Stimulated activated CD4-positive, alpha-beta T cell treated with anti-CD3 and anti-CD28 coated beads, Interleukin-2, amount 100 ng/mL, for 48 hours (primary cell): ENCODE measurements around the gene LMO3.

Experiments
- DNase-seq, 2 donors: peaks; one replicate each; pipeline ENCODE4 v3.0.0-alpha.2; 2020

The LMO3 gene

DNA sequence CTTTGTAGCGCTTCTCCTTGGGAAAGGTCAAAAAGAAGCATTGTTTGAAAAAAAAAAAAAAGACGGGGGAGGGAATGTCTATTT lies at the start of gene LMO3:
Gene LMO3, minus strand, starts transcription at position 46 of the 84 bp plus-strand sequence. CDS start 5,302 bp downstream, outside the sequence.
- DNase-seq: no peak

DNA sequence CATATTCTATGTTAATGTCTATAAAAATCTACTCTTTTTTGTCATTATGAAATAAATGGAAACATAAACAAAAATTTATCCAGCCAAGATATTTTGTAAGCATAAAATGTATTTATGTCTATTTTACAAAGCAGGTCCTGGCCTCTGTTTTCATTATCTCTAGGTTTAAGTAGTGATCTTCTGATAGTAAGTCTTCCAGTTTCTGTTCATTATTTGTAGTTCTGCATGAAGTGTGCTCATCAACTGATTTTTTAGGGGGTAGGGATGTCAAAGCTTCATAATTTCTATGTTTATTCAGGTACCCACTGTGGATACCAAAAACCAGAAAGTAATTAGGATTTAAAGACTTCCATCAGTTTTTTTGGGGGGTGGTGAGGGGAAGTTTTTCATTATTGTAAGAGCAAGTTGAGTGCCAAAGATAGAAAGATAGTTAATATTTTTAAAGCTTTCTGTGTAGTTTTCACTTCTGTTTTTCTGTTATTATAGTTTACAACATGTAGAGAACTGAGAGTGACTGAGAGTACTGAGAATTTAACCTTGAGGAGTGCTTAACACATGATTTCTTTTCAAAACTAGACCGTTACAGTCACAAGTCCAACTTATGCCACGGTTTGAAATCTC lies 30.6 kb upstream of the LMO3 start:
- DNase-seq: no peak

DNA sequence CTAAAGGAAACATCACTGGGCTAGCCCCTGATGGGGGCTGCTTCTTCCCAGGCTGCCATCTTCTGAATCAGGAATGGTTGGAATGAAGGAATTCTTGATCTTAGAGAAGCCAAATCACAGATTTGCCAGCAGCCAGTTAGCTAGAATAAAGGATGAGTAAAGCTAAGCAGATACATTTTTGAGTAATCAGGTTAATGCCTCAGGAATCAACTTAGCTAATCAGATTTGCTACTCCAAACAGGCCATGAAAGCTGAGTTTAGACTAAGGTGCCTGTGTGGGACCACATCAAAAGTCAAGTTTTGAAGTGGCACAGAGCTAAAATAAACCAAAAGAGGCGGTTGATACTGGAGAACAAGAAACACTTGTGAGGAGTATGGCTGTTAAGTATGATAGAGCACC lies 28.8 kb upstream of the LMO3 start:
- no peak for DNase-seq

DNA sequence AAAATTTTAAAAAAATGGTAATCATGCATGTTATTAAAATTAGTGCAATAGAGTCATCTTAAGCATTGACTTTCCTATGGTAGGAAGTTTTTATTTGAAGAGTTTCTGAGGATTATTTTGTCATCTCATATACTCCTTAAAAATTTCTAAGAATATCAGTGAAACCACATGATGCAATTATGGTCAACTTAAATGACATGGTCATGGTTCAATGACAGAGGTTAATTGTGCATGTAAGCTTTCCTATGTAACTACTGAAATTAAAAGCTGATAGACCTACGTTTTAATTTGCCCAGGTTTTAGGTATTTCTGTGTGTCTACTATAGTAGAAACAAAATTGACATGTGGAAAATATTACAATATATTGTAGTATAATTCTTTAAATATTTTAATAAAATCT lies 21.0 kb upstream of the LMO3 start:
- DNase-seq: no peak

DNA sequence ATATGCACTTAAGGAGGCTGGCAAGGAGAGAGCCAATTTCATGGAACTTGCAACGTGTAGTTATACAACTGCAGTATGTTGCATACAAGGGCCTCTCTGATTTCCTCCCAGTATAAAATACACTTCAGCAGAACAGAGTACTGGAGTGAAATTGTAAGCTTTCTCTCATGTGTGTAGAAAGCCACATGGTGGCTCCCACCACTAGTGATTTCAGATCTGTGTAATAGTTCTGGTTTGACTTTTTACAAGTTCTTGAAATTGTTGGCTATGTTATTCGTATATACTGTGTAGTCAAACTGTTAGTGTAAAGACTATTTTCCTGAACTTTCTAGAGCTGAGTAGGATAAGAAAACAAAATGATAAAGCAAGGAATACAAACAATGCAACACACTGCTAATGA lies 16.4 kb upstream of the LMO3 start:
- no peak for DNase-seq

DNA sequence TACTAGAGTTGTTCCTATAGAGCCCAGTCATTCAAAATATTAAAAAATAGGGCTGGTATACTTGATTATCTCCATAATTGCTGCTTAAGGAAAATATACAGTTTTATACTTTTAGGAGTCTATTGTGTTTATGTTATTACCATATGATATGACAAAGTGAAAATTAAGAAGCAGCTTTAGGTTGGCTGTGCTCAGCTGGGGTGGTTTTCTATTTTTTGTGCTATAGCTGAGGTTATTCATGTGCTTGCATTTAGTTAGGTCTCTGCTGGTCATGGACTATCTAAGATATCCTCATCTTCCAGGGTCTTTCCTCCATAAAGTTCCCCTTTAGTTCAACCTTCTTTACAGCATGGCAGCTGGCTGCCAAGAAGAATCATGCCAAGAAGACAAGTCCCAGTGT lies 13.6 kb upstream of the LMO3 start:
- DNase-seq: no peak

DNA sequence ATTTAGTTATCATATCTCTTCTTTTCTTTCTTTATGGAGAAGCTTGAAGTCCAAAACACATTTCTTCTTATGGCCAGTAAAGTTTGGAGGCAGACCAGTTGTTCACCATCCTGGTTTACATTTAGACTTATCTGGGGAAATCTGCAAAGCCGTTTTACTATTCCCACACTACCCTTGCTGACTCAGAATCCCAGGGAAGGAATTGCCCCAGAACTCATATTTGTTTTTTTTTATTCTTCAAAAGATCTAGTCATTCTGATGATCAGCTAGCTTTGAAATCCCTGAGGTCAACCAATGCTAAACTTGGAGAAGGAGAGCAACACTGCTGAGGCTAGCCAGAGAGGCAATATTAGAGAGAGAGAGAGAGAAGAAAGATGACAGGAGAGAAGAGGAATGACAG lies 12.3 kb upstream of the LMO3 start:
- DNase-seq: no peak

DNA sequence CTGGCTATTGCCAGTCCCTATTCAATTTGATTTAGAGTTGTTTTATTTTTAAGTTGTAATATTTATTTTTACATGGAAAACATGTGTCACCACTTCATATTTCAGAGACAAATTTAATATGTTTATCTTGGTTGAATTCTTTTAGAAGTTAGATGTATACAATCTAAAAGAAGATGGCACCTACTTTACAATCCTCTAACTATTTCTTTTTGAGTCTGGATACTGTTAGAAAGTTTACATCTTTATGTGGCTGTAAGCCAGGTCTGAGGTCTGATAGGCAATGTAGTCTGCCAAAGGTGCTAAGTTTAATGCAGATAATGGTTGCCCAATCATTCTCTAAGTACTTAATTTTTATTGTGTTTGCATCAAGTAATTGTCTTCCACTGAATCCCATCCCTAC lies 7.2 kb upstream of the LMO3 start:
- no peak for DNase-seq

DNA sequence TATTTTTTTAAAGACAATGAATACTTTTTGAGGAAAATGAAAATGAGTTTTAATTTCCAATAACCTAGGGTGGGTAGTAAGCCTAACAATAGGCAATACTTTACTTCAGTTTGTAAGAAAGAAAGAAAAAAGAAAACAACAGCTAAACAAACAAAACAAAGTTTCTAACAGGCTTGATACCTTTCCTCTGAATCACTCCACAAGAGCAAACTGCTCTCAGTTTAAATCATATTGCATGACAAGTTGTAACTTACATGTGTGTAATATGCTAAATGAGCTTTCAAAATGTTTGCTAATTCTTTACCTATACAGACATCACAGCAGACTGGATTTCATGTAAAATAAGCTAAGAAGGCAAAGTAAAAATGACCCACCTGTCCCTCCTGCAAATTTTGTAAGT lies 6.7 kb upstream of the LMO3 start:
- DNase-seq: no peak

DNA sequence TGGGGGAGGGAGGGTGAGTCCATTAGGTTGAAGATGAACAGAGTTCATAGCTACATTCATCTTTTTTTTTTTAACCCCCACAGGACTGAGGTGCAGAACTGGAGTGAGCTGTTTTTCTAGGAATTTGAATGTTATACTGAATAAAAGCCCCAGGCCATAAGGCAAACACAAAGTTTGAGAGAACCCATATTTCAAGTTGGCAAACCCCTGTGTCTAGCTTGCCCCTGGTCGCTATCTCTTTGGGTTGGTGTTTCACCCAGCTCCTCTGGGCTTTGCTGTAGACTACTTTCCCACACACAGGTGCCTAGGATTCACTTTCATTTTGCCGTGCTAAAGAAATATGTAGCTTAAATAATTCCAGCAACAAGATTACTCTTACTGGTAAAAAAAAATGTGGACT lies 5.2 kb upstream of the LMO3 start:
- DNase-seq: no peak

DNA sequence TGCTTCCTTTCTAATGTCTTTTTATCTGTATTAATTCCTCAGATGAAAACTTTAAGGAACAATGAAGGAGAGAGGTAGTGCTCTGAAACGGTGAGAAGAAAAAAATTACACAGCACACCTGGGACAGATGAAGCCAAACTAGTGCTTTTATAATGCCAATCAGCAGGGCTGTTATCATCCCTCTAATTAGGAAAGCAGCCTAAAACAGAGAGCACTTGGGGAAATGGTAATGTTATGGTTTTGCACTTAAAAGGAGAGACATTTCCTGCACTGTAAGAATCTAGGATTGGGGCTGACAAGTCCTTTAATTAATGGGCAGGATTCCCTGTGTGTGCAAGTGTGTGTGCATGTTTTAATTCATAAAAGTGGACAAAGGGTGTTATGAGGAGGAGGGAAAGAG lies 4.8 kb upstream of the LMO3 start:
- DNase-seq: no peak

DNA sequence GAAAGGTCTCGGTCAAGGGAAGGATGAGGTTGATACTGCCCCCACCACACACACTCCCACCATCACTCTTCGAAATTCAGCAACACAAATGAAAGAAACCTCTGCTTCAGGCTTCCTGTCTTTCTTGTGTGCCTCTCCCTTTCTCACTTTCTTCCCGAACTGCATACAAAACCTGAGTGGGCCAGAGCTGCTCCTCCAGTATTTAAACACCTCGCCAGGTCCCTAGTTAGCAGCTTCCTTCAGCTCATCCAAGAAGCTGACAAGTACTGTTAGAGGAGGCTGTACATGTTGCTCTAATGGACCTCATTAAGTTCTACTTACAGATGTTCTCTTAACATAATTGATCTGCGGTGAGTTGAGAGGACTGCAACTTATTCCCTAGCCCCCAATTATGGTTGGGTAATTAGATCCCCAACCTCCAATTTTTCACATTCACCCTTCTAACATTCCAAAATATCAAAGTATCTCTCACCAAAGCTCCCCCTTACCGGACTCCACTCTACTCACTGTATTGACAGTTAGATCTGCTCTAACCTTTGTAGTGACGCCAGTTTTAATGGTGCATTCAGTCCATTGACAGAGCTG lies 4.1 kb upstream of the LMO3 start:
- no peak for DNase-seq

DNA sequence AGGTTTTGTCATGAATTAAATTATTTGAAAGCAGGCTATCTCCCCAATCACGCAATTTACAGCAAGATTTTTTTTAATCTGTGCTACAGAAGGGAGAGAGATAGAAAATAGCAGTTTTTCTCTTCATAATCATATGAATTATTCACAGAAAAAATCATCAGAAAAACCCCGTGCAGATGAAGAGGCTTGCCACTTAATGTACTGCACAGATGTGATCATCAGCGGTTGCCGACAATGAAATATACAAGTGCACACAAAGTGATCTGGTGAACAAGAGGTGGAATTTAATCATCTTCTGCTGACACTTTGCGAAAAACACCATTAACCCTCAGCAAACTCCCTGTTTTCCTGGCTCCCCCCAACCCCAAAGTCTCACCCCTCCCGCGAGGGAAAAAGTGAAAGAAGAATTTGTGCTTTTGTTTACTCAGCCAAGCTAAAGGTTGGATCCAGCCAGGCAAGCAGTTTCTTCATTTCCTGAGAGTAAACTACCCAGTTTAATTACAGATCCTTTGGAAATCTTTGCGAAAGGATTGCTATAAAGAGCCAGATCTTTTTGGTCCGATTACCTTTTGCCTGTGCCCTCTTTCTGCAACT lies 3.1 kb upstream of the LMO3 start:
- no peak for DNase-seq

DNA sequence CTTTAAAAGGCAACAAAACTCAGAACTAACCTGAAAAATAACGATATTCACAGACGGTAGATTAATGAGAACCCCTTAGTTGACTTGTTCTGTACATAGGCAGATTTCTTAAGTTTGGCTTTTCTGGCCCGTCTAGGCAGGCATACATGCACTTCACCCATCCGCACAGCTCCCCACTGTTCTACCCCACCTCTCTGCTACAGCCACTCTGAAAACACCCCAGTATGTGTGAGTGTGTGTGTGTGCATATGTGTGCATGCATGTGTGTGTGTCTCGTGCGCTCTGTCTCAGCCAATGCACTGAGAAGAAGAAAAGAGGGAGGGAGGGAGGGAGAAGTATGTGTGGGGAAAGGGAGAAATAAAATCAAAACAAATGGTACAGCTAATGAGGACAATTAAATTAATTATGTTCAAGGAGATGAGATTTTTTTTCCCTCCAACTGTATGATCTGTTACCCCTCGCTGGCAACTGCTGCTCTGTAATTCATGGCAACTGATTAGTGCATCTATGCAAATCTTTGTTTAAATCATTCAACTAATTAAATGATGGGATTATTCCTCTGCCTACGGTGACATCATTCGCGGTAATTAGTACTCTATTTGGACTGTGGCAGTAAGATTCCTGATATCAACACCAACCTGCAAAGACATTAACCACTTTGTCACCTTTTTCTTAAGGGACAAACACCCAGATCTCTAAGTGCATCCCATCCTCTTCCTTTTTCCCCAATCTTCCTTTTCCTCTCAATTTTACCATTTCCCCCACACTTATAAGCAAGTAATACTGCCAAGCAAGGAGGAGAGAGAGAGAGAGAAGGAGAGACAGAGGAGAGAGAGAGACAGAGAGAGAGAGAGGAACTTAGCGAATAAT lies 2.2 kb upstream of the LMO3 start:
- DNase-seq: no peak

DNA sequence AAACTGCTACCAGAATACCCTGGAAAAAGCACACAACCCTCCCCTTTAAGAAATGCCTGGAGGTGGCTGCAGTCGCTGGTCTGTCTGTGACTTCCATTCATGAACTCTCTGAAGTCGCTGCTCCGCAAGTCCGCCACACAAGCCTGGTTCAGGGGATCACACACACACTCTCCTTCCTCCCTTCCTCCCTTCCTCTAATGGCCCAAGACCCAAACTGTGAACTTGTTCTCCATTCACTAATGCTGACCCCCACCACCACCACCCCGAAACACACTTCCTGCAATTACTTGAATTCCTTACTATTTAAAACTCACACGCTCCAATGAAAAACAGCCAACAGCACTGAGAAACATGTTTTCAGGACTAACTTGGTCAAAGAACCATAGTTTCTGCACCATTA lies 1.0 kb upstream of the LMO3 start:
- no peak for DNase-seq

DNA sequence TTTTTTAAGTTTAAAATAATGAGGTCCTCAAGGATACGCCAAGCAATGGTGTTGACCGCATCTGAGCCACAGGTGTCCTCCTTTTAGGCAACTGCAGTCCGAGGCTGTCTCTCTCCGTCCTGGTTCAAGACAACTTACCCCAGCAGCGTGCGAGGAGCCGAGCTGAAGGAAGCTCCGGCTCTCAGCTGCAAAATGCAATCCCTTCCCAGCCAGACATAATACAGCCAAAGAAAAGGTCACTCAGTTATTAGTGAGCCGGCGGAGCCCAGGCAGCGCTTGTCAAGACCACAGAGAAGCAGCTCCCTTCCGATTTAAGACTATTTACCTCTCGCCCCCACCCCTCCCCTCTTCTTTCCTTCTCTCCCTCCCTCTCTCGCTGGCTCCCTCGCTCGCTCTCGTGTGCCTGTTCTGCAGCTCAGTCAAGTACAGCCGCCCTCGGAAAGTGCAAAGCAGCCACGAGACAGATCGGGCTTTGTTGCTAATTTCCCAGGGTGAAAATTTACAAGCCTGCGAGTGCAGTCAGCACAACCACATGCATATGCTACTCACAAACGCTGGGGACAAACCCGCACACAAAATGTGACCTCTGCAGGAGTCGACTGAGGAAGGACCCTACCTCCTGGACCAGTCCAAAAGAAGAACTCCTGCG lies 363 bp upstream of the LMO3 start:
- no peak for DNase-seq

DNA sequence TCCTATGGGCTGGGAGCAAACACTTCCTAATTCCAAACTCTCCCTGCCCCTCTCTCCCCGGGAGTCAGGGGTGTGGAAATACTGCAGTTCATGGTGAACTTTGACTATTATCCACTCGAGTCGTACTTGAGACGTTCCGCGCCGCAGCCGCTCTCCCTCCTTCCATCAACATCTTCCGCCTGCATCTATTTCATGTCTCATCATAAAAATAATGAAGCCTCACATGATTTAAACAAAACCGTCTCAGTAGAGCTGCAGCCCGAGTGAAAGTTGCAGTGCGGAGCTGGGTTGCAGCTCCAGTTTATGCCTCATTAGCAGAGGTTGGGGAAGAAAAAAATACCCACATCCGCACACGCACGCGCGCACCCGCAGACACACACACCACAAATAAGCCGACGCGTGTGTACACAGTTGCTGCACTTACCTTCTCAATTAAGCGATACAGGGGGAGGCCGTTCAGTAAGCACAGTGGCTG lies 283 bp downstream of the LMO3 start:
- DNase-seq: no peak

DNA sequence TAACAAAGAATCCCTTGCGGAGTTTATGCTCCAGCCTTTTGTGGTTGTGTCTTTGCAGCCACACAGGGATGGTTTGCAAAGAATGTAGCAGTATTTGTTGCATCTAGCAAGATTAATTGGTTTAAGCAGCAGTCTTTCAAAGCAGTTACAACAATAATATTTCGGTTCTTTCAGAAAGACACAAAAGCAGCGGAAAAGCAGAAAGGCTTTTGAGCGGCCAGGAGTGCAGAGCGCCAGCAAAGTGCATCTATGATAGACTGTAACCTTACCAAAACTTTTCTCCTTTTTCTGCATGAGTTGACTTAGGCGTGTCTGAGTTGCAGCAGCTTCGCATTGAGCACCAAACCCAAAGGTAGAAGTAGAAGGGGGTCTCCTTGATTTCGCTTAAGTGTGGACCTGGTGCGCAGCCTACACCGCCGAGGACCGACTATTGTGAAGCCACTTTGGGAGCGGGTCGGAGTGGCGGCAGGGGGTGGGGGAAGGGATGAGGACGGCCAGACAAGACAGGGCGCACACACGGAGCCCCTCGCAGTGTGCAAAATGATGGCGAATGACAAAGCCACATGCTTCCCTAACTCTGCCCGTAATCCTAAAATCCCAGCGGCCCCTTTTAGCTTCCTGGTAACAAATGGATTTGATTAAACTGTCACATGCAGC lies 1.2 kb downstream of the LMO3 start:
- no peak for DNase-seq

DNA sequence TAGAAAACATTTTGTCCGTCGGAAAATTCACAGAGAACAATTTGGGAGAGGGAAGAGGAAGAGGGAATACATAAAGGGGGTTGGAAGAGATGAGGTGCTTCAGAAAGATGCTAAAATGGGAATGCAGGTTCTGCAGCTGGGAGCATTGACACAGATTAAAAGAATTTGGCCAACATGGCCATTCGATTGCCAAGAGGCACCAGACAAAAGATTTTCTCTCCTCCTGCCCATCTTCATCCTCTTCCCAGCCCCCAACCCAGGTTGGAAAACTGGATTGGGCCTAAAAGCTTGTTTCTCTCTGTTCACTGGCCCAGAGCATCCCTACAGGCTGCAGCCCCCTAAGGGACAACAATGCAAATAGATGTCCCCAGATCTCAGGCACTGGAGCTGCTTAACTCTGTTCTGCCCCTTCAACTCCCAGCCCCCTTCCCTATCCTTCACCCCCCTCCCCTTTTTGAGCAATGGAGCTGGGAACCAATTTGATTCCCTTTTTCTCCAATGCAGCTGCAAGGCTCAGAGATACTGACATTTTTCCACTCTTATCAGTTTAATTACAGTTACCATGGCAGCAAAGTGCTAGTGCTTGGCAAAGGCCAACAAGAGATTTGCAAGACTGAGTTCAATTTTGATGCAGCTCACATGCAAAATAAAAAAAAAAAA lies 1.9 kb downstream of the LMO3 start:
- no peak for DNase-seq

DNA sequence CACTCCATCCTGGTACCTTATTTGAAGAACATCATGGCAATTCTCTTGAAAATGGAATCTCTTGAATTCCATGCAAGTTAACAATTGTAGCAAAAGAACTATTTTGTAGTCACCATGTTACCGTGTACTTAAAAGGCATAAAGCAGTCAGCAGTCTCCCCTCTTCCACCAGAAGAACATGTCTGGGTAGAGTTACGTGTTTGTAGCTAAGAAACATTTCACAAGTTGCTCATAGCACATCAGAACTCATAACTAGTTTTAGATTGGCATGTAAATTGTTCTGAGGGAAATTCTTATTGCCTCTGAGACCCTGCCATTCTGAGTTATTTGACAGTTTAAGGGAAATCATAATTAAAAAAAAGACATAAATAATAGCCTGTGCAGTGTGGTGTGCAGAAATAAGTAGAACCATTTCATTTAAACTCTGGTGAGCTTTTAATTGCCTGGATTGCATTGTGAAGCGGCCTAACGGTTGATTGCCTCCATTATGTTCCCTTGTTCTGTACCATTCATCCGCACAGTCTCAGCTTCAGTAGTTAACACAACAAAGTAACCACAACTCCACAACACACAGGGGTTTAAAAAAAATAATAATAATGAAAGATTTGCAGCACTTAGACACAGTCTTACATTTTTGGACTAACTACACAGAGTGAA lies 2.6 kb downstream of the LMO3 start:
- DNase-seq: no peak

DNA sequence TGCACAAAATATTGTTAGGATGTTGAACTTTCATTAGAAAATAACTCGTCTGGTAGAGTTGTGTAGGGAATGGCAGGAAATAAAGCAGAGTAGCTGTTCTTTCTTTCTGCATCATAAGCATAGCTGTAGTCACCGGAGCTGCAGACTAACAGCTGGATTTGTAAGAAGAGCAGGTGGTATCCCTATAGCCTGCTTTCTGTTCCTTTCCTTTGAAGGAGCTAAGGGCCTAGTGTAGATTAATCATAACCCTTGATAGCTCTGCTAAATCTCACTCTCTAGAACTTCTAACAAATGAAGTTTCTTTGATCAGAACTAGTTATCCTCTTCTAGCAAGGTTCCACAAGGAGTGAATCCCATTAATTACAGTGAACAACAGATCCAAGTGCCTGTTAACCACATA lies 3.5 kb downstream of the LMO3 start:
- no peak for DNase-seq

DNA sequence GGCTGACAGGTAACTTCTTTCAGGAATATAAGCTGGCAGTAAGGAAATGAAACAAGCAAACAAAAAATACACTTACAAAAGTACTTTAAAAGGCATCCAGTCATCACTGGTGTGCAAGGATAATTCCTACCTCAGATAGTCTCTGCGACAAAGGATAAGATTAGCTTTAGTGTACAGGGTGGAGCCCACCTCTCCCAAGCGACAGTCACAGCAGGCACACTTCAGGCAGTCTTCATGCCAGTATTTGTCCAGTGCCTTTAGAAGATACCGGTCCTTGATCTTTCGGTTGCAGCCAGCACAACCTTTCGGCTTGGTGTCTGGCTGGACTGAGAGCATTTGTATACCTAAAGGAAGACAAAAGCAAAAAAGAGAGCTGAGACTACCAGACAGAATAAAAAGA lies 5.4 kb downstream of the LMO3 start:
- DNase-seq: no peak
